GM21367 (cell line): ENCODE data around the gene RAB11A.

Experiments used
- ATAC-seq: cut with Tn5 transposase; IDR thresholded peaks from one replicate; pipeline ENCODE4 v1.9.1; 2021; ENCODE audit not compliant: unreplicated experiment

The RAB11A gene

DNA sequence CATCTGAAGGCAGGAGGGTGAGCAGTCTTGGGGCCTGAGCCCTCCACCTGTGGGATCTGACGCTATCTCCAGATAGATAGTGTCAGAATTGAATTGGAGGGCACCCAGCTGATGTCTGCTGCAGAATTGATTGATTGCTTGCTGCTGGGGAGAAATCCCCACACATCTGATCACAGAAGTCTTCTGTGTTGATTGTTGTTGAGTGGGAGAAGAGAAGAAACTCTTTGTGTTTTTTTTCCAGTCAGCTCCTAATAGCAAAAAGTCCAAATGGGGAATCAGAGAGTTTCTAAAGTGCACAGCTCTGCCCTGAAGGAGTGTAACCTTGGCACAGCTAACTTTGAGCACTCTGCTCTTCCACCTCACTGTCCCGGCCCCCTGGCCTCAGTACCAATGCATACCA is 66.1 kb downstream of the RAB11A start:
- no peak for ATAC-seq

DNA sequence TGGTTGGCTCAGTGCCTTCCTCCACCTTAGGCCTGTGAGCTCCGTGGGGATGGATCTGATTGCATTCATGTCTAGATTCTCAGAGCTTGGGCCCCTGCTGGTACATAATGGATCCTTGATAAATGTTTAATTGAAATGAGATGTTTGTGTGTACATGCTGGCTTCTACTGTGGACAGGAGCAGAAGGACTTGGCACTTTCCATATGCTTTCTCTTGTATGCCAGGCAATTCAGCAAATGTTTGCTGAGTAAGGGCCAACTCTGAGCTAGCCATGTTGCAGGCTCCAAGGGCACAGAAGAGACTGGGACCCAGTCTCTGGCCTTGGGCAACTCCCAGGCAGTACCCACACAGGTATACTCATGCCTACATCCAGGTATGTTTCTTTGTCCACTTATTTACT is 67.0 kb downstream of the RAB11A start:
- no peak for ATAC-seq

DNA sequence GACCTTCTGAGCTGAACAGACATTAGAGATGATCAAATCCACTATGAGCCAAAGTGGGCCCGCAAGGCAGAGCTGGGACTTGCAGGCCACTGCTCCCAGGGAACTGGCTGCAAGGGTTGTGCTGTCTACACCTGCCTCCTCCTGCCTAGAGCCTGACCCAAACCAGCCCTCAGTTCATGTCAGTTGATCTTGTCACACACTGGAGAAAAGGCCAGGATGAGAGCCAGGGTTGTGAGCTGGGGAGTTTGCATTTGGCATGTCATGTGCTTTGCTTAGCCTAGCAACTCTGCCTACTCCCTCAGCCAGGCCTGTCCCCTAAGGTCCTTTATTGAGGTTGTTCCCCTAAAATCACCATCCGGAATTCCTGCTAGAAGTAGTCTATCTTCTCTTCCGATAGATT is 67.8 kb downstream of the RAB11A start:
- no peak for ATAC-seq

- ATAC-seq = no peak
These were observed 68.2 kb downstream of the RAB11A start for GRCh38 chr15:65937476-65937875.

DNA sequence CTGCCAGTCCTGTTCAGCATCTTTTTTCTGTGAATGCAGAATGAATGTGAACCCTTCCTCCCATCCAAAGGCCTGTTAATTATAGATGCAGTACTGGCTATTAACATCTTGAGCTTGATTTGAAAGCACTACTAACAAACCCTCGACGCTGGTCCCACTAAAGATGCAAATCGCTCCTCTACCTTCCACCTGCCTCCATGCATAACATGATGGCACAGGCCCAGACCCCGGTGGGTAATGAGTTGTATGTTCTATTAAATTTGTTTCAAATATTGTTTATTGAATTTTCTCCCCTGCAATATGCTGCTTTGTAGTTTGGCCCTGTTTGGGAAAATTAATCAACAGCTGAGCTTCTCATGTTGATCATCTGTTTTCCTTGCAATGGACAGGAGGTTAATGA is 69.3 kb downstream of the RAB11A start:
- ATAC-seq = no peak

DNA sequence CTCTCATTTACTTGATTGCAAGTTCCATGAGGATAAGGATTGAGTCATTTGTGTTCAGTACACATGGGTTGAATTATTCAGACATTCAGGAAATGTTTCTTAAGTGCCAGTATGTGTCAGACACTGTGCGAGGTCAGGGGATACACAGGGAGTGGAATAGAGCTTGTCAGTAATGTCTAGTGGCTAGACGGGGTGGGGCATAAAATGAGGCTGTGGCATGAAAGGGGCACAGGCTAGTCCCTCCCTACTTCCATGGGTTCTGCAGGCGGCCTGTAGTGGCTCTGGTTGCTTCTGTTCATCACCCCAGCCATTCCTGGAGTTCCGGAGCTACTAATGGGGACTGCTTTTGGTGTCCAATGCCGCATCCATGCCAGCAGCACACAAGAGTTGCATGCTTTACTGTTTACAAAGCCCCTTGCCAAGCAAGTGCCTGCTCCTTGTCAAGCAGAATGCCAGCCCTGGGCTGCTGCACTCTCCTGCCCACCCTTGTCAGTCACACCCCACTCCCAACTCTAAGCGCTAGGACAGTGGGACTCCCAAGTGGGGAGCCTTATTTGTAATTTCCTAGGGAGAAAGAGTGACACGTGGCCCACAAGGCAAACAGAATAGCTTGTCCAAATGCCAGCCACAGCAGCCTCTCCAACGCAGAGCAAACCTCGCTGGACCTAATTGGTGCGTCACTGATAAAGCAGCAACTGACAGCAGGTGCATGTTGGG is 70.8 kb downstream of the RAB11A start:
- no peak for ATAC-seq

GRCh38 chr15:65940618-65940909 is 71.3 kb downstream of the RAB11A start:
- no peak for ATAC-seq
